ENCODE measurements around the gene YIPF7.

YIPF7 gene

DNA sequence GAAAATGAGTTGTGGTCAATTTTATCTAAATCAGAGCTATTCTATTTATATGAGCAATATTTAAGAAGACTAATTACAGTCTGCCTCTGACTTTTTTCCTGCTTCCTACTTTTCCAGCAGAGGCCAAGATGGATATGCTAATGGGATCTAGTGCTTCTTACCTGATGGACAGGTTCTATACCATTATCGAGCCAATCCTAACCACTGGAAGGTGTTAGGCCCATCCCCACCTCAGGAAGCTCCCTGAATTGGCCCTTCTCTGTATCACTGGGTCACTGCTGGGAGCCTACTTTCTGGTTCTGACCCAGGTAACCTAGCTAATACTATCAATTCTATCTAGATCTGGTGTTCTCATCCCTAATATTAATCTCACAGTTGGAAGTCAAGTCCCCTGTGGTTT lies 577 bp upstream of the YIPF7 start:
- Histone ChIP-seq H3K27ac (no peak overlapping the region), H3K9me3 (no peaks in the 10 kb centered on the region), H3K27me3 (peaks cover 3% of the 10 kb centered on the region), H3K4me3 (ENCODE audit: low read depth in 1 of 2, low read length in 1 of 2) (no peak overlapping the region), H3K36me3 (no peaks in the 10 kb centered on the region), H3K4me1 (ENCODE audit: control insufficient read depth in 1 of 2, insufficient read depth in 1 of 2, low read depth in 1 of 2, low read length in 1 of 2) (no peaks in the 10 kb centered on the region)
- TF ChIP-seq, protein P1, sequence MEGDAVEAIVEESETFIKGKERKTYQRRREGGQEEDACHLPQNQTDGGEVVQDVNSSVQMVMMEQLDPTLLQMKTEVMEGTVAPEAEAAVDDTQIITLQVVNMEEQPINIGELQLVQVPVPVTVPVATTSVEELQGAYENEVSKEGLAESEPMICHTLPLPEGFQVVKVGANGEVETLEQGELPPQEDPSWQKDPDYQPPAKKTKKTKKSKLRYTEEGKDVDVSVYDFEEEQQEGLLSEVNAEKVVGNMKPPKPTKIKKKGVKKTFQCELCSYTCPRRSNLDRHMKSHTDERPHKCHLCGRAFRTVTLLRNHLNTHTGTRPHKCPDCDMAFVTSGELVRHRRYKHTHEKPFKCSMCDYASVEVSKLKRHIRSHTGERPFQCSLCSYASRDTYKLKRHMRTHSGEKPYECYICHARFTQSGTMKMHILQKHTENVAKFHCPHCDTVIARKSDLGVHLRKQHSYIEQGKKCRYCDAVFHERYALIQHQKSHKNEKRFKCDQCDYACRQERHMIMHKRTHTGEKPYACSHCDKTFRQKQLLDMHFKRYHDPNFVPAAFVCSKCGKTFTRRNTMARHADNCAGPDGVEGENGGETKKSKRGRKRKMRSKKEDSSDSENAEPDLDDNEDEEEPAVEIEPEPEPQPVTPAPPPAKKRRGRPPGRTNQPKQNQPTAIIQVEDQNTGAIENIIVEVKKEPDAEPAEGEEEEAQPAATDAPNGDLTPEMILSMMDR (IDR thresholded peaks at IDR 0.05): no peak

- no peaks in the 10 kb centered on the region for H3K27me3 ChIP-seq
- no peaks in the 10 kb centered on the region for H3K9me3 ChIP-seq
- no peaks in the 10 kb centered on the region for H3K4me1 ChIP-seq (ENCODE audit: control insufficient read depth in 1 of 2, insufficient read depth in 1 of 2, low read depth in 1 of 2, low read length in 1 of 2)
- no peak overlapping the region for H3K4me3 ChIP-seq (ENCODE audit: low read depth in 1 of 2, low read length in 1 of 2)
- TF ChIP-seq, protein P1 (IDR thresholded peaks at IDR 0.05): no peak
- H3K27ac ChIP-seq: no peak overlapping the region
- H3K36me3 ChIP-seq: no peaks in the 10 kb centered on the region
Measured at GRCh38 chr4:44646151-44646550, 5.3 kb downstream of the YIPF7 start.

DNA sequence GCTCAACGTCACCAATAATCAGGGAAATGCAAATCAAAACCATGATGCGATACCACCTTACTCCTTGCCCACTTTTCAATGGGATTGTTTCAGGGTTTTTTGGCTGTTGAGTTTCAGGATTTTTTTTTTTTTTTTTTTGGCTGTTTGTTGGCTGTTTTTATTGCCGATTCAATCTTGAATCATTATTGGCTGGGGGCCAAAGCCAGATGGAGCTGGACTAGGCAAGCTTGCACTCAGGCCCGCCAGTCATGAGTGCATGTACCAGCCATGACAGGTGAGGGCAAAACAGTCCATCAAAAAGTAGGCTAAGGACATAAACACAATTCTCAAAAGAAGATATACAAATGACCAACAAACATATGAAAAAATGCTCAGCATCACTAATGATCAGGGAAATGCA lies 13.3 kb downstream of the YIPF7 start:
- no peaks in the 10 kb centered on the region for H3K4me1 ChIP-seq (ENCODE audit: control insufficient read depth in 1 of 2, insufficient read depth in 1 of 2, low read depth in 1 of 2, low read length in 1 of 2)
- H3K9me3 ChIP-seq: no peaks in the 10 kb centered on the region
- H3K27ac ChIP-seq: no peak overlapping the region
- no peaks in the 10 kb centered on the region for H3K36me3 ChIP-seq
- no peak overlapping the region for H3K4me3 ChIP-seq (ENCODE audit: low read depth in 1 of 2, low read length in 1 of 2)
- peaks cover 8% of the 10 kb centered on the region for H3K27me3 ChIP-seq
- TF ChIP-seq, protein P1 (IDR thresholded peaks at IDR 0.05): no peak

GRCh38 chr4:44632733-44633132 lies 18.7 kb downstream of the YIPF7 start:
- TF ChIP-seq, protein P1 (IDR thresholded peaks at IDR 0.05): no peak
- no peaks in the 10 kb centered on the region for H3K36me3 ChIP-seq
- H3K27me3 ChIP-seq: peaks cover 8% of the 10 kb centered on the region
- no peak overlapping the region for H3K27ac ChIP-seq
- no peaks in the 10 kb centered on the region for H3K9me3 ChIP-seq
- no peak overlapping the region for H3K4me3 ChIP-seq (ENCODE audit: low read depth in 1 of 2, low read length in 1 of 2)
- no peaks in the 10 kb centered on the region for H3K4me1 ChIP-seq (ENCODE audit: control insufficient read depth in 1 of 2, insufficient read depth in 1 of 2, low read depth in 1 of 2, low read length in 1 of 2)

- H3K4me3 ChIP-seq (ENCODE audit: low read depth in 1 of 2, low read length in 1 of 2): no peak overlapping the region
- TF ChIP-seq, protein P1 (IDR thresholded peaks at IDR 0.05): no peak
- peaks cover 8% of the 10 kb centered on the region for H3K27me3 ChIP-seq
- H3K27ac ChIP-seq: no peak overlapping the region
- H3K4me1 ChIP-seq (ENCODE audit: control insufficient read depth in 1 of 2, insufficient read depth in 1 of 2, low read depth in 1 of 2, low read length in 1 of 2): no peaks in the 10 kb centered on the region
- no peaks in the 10 kb centered on the region for H3K36me3 ChIP-seq
- H3K9me3 ChIP-seq: no peaks in the 10 kb centered on the region
Measured at GRCh38 chr4:44632089-44632488, 19.3 kb downstream of the YIPF7 start.

GRCh38 chr4:44629280-44629866 lies 22.1 kb downstream of the YIPF7 start:
- no peaks in the 10 kb centered on the region for H3K36me3 ChIP-seq
- no peak overlapping the region for H3K27ac ChIP-seq
- no peak overlapping the region for H3K4me3 ChIP-seq (ENCODE audit: low read depth in 1 of 2, low read length in 1 of 2)
- peaks cover 3% of the 10 kb centered on the region for H3K27me3 ChIP-seq
- TF ChIP-seq, protein P1 (IDR thresholded peaks at IDR 0.05): no peak
- no peaks in the 10 kb centered on the region for H3K4me1 ChIP-seq (ENCODE audit: control insufficient read depth in 1 of 2, insufficient read depth in 1 of 2, low read depth in 1 of 2, low read length in 1 of 2)
- no peaks in the 10 kb centered on the region for H3K9me3 ChIP-seq
